ENCODE measurements around the gene CDY2A. TPM values are rescaled to one million over a fixed set of nuclear protein-coding genes. Genes with fewer than 3 reads are reported as not detected.
"Not testable (repeated sequence)": the region's sequence is repeated elsewhere in the genome, so short reads cannot be mapped to it uniquely, and the experiment has no call there.

Gene CDY2A
- total and polyA plus RNA-seq, 12 donors: not detected

GRCh38 chrY:18056473-18056872 lies 30.9 kb downstream of the CDY2A start:
- H3K36me3 ChIP-seq; H3K4me3 ChIP-seq; H3K27me3 ChIP-seq; H3K4me1 ChIP-seq; DNase-seq; ATAC-seq; intact Hi-C loops (cut with DNase I); H3K9me3 ChIP-seq; H3K27ac ChIP-seq: not testable (repeated sequence)
- no CpG with 5 or more reads among the region's 3 CpGs for WGBS, 2 donors

- DNase-seq; H3K4me1 ChIP-seq; ATAC-seq; H3K9me3 ChIP-seq; H3K27ac ChIP-seq; intact Hi-C loops (cut with DNase I); H3K4me3 ChIP-seq; H3K27me3 ChIP-seq; H3K36me3 ChIP-seq: not testable (repeated sequence)
- WGBS, 2 donors: no CpG with 5 or more reads among the region's 12 CpGs
These were observed 47.9 kb downstream of the CDY2A start for GRCh38 chrY:18073464-18073863.

Other genes with a start within 250 kb of the CDY2A start
- not detected for gene CDY2B, start 145.6 kb upstream of the CDY2A start, total RNA-seq
- not detected for gene CDY2B, start 145.6 kb upstream of the CDY2A start, polyA plus RNA-seq

All from heart right ventricle (tissue), 16 donors.